ENCODE results near the gene GSTK1. TPM values are rescaled to one million over a fixed set of nuclear protein-coding genes. Genes with fewer than 3 reads are reported as not detected.
"Not testable (repeated sequence)": the region's sequence is repeated elsewhere in the genome, so short reads cannot be mapped to it uniquely, and the experiment has no call there.

Gene GSTK1
- 327 and 328 TPM in 2 replicates for total RNA-seq

GRCh38 chr7:143263266-143264195 lies at the start of gene GSTK1:
Gene GSTK1 (plus strand): TSS chr7:143263441. CDS start chr7:143263514, 73 bp downstream.
- intact Hi-C loops (cut with micrococcal nuclease), result loop anchor here (1.0 to 2.0 kb wide), 5 partner anchors 12 to 117 kb away; partner anchors contain the start of gene CASP2

- intact Hi-C loops (cut with micrococcal nuclease), result not testable (repeated sequence)
Observed at GRCh38 chr7:143213478-143213877, 49.8 kb upstream of the GSTK1 start.

- intact Hi-C loops (cut with micrococcal nuclease), result loop anchor here (1.0 to 2.0 kb wide), 17 partner anchors 20 to 1239 kb away; no protein-coding TSS in a partner anchor
Observed at GRCh38 chr7:143214789-143215679, 48.2 kb upstream of the GSTK1 start.

- intact Hi-C loops (cut with micrococcal nuclease), result no loop called here
Observed at GRCh38 chr7:143216151-143216550, 47.1 kb upstream of the GSTK1 start.

- intact Hi-C loops (cut with micrococcal nuclease), result no loop called here
Observed at GRCh38 chr7:143216686-143217085, 46.6 kb upstream of the GSTK1 start.

- intact Hi-C loops (cut with micrococcal nuclease), result no loop called here
Observed at GRCh38 chr7:143217806-143218205, 45.4 kb upstream of the GSTK1 start.

- intact Hi-C loops (cut with micrococcal nuclease), result no loop called here
Observed at GRCh38 chr7:143221286-143221685, 42.0 kb upstream of the GSTK1 start.

- intact Hi-C loops (cut with micrococcal nuclease), result no loop called here
Observed at GRCh38 chr7:143221737-143222136, 41.5 kb upstream of the GSTK1 start, which contains the start of gene TAS2R40. Gene TAS2R40 (plus strand): TSS chr7:143222037. CDS start chr7:143222079, 42 bp downstream.

GRCh38 chr7:143222782-143223181 lies 40.5 kb upstream of the GSTK1 start:
- intact Hi-C loops (cut with micrococcal nuclease), result no loop called here

- intact Hi-C loops (cut with micrococcal nuclease), result no loop called here
Observed at GRCh38 chr7:143223784-143224183, 39.5 kb upstream of the GSTK1 start.

- intact Hi-C loops (cut with micrococcal nuclease), result no loop called here
Observed at GRCh38 chr7:143225047-143225446, 38.2 kb upstream of the GSTK1 start.

- intact Hi-C loops (cut with micrococcal nuclease), result no loop called here
Observed at GRCh38 chr7:143227806-143228205, 35.4 kb upstream of the GSTK1 start.

GRCh38 chr7:143229054-143229790 lies 34.0 kb upstream of the GSTK1 start:
- intact Hi-C loops (cut with micrococcal nuclease), result no loop called here

GRCh38 chr7:143230602-143231457 lies 32.4 kb upstream of the GSTK1 start:
- intact Hi-C loops (cut with micrococcal nuclease), result no loop called here

- intact Hi-C loops (cut with micrococcal nuclease), result no loop called here
Observed at GRCh38 chr7:143233816-143234532, 29.3 kb upstream of the GSTK1 start.

GRCh38 chr7:143234533-143234875 lies 28.7 kb upstream of the GSTK1 start:
- intact Hi-C loops (cut with micrococcal nuclease), result no loop called here

- intact Hi-C loops (cut with micrococcal nuclease), result no loop called here
Observed at GRCh38 chr7:143235561-143235960, 27.7 kb upstream of the GSTK1 start.

- intact Hi-C loops (cut with micrococcal nuclease), result no loop called here
Observed at GRCh38 chr7:143236408-143236990, 26.7 kb upstream of the GSTK1 start.

GRCh38 chr7:143237366-143237765 lies 25.9 kb upstream of the GSTK1 start:
- intact Hi-C loops (cut with micrococcal nuclease), result no loop called here
